DLD1 (cell line): ENCODE results near the gene DNAJC30.

Experiments used
- in situ Hi-C: cut with HindIII; loops from 2 replicates; pipeline ENCODE4 v1.10.0; 2017; ENCODE audit warnings: low sequenced_read_pairs

Gene DNAJC30

GRCh38 chr7:73708961-73709549, 25.8 kb upstream of the DNAJC30 start:
- in situ Hi-C loops, result no loop called here

- in situ Hi-C loops, result no loop called here
Observed at GRCh38 chr7:73707045-73707631, 23.9 kb upstream of the DNAJC30 start.

GRCh38 chr7:73706126-73707044, 23.1 kb upstream of the DNAJC30 start:
- in situ Hi-C loops, result no loop called here

- in situ Hi-C loops, result no loop called here
Observed at GRCh38 chr7:73705551-73705920, 22.3 kb upstream of the DNAJC30 start.

- in situ Hi-C loops, result no loop called here
Observed at GRCh38 chr7:73704640-73705550, 21.6 kb upstream of the DNAJC30 start.

- in situ Hi-C loops, result no loop called here
Observed at GRCh38 chr7:73703757-73704639, 20.7 kb upstream of the DNAJC30 start.

GRCh38 chr7:73703225-73703624, 20.0 kb upstream of the DNAJC30 start:
- in situ Hi-C loops, result no loop called here

- in situ Hi-C loops, result no loop called here
Observed at GRCh38 chr7:73702665-73703064, 19.4 kb upstream of the DNAJC30 start.

- in situ Hi-C loops, result no loop called here
Observed at GRCh38 chr7:73702226-73702625, 19.0 kb upstream of the DNAJC30 start.

GRCh38 chr7:73701357-73701995, 18.2 kb upstream of the DNAJC30 start:
- in situ Hi-C loops, result no loop called here

GRCh38 chr7:73700581-73701134, 17.4 kb upstream of the DNAJC30 start:
- in situ Hi-C loops, result no loop called here

GRCh38 chr7:73700069-73700423, 16.8 kb upstream of the DNAJC30 start:
- in situ Hi-C loops, result no loop called here

- in situ Hi-C loops, result no loop called here
Observed at GRCh38 chr7:73699370-73700068, 16.3 kb upstream of the DNAJC30 start.

GRCh38 chr7:73698410-73698809, 15.2 kb upstream of the DNAJC30 start:
- in situ Hi-C loops, result no loop called here

- in situ Hi-C loops, result no loop called here
Observed at GRCh38 chr7:73696372-73696771, 13.1 kb upstream of the DNAJC30 start.

GRCh38 chr7:73690646-73691045, 7.4 kb upstream of the DNAJC30 start:
- in situ Hi-C loops, result no loop called here

GRCh38 chr7:73688288-73688687, 5.0 kb upstream of the DNAJC30 start:
- in situ Hi-C loops, result no loop called here

GRCh38 chr7:73685311-73685710, 2.1 kb upstream of the DNAJC30 start:
- in situ Hi-C loops, result no loop called here
